SK-N-SH treated with all-trans-retinoic acid at 6 μM for 48 hours (cell line): ENCODE results near the gene CRACR2B.

Experiments used
- CREB5 ChIP-seq: fragments of 250-450 bp; sonication (Bioruptor Pico); IDR thresholded peaks from 2 replicates; pipeline ENCODE4 v1.5.1; 2020; ENCODE audit warnings: low read depth, mild to moderate bottlenecking, moderate library complexity
- RARB ChIP-seq: fragments of 250-450 bp; sonication (Bioruptor Pico); IDR thresholded peaks from 2 replicates; pipeline ENCODE4 v1.8.0; 2021; ENCODE audit warnings: mild to moderate bottlenecking, moderate library complexity
- ZFP30 ChIP-seq: fragments of 450-650 bp; formaldehyde crosslinking; IDR thresholded peaks from 2 replicates; pipeline ENCODE4 v1.5.0; 2022; ENCODE audit warnings: mild to moderate bottlenecking, moderate library complexity
- TF ChIP-seq, protein P1 (sequence below): fragments of 250-450 bp; sonication (Bioruptor Pico); IDR thresholded peaks from 2 replicates; pipeline ENCODE4 v1.5.1; 2021; ENCODE audit warnings: mild to moderate bottlenecking, moderate library complexity

GRCh38 chr11:833114-833791, 5.5 kb downstream of the CRACR2B start:
- TF ChIP-seq ZFP30 (CRISPR knock-in tag) = no peak
- TF ChIP-seq, protein P1, sequence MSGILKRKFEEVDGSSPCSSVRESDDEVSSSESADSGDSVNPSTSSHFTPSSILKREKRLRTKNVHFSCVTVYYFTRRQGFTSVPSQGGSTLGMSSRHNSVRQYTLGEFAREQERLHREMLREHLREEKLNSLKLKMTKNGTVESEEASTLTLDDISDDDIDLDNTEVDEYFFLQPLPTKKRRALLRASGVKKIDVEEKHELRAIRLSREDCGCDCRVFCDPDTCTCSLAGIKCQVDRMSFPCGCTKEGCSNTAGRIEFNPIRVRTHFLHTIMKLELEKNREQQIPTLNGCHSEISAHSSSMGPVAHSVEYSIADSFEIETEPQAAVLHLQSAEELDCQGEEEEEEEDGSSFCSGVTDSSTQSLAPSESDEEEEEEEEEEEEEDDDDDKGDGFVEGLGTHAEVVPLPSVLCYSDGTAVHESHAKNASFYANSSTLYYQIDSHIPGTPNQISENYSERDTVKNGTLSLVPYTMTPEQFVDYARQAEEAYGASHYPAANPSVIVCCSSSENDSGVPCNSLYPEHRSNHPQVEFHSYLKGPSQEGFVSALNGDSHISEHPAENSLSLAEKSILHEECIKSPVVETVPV = no peak
- no peak for TF ChIP-seq RARB (CRISPR knock-in tag)
- TF ChIP-seq CREB5 (CRISPR knock-in tag) = no peak
